GM19324 (cell line): ENCODE data around the gene TSC1.
"Not testable (repeated sequence)": the region's sequence is repeated elsewhere in the genome, so short reads cannot be mapped to it uniquely, and the experiment has no call there.

Source experiments
- ATAC-seq: cut with Tn5 transposase; IDR thresholded peaks from one replicate; pipeline ENCODE4 v1.9.1; 2021; ENCODE audit warnings: mild to moderate bottlenecking, moderate library complexity; ENCODE audit not compliant: unreplicated experiment, low FRiP score

The TSC1 gene

DNA sequence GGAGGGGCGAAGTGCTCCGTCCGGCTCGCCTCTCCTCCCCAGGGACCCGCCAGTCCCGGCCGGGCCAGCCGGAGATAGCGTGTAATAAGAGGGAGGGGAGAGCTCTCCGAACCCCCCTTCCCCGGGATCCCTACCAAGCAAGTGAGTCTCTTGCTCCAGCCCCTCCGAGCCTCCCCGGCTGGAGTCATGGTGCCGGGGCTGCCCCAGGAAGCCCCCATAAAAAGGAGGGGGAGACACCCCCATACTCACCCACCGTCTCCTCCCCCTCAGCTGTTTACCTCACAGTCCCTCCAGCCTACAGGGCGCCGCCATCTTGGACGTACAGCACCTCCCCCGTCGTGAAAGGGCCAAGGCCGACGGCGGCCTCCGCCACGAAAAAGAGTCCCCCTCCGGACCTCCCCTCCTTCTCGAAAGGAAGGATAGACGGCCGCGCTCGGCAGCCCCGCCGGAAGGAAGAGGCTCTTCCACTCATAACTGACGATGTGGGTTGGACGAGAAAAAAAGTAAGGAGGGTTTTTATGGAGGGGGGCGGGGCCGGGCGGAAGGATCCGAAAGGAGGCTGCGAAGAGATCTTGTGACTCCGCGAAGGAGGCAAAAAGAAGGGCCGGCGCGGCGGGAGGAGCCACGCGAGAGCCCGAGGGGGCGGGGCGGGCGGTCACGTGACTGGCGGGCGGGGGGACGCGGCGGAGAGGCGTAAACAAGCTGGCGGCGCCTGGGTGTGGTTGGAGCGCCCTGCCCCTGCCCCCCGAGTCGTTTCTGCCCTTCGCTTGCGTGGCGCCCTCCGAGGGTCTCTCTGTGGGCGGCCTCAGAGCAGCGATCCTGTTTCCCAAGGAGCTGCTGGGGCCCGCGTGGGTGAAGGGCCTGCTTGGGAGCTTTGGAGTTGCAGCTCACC, at the start of gene TSC1:
TSS of gene TSC1 (minus strand) at position 323 of the 892 bp plus-strand sequence. CDS start 15,744 bp downstream, outside the sequence.
- ATAC-seq = peak; percentile 65

DNA sequence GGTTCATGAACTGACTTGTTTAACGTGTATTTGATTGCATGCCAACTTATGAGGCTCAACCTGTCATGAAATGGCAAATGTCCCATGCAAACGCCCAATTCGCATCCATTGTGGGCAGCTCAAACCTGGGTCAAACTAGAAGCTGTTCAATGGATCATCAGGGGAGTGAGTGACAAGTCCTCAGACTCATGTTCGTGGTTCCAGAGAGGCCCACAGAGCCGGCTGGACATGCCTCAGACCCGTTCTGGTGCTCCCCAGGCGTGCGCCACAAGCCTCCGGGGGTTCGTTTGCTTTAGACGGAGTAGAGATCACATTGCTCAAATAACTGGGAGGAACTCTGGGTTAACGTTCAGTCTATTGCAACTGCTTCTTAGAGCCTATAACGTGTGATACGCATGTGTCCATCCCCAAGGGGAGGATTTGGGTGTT, 49.1 kb upstream of the TSC1 start:
- no peak for ATAC-seq

DNA sequence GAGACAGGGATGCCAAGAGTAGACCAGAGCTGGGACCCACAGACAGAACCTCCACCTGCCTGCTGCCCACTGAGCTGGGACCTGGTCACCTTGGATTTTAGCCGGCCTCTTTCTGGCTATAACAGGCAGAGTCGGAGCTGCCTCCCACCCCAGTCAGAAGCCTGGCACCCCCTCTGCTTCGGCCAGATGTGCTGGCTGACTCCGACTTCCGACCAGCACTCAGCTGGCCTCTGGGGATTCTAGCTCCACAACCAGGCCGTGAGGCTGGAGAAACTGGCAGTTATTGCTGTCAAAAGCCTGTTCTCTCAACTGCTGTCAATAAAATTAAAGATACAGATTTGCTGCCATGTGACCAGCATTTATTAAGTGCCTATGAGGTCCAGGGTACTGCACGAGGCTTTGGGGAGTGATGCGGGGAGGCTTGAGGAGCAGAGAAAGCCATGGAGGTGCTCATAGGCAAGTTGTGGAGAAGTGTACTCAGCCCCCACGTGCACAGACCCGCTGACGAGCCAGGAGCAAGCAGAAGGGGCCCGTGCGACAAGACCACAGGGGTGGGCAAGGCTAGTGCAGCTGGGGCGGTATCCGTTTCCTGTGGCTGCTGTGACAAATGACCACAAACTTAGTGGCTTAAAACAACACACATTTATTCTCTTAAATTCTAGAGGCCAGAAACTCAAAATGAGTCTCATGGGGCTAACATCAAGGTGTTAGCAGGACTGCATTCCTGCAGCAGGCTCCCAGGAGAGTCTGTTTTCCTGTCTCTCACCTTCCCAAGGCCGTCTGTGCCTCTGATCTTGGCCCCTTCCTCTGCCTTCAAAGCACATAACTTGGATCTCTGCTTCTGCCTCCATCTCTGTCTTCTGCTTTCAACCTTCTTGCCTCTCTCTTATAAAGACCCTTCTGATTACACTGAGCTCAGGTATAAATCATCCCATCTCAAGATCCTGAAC, 47.2 kb upstream of the TSC1 start:
- ATAC-seq = no peak

DNA sequence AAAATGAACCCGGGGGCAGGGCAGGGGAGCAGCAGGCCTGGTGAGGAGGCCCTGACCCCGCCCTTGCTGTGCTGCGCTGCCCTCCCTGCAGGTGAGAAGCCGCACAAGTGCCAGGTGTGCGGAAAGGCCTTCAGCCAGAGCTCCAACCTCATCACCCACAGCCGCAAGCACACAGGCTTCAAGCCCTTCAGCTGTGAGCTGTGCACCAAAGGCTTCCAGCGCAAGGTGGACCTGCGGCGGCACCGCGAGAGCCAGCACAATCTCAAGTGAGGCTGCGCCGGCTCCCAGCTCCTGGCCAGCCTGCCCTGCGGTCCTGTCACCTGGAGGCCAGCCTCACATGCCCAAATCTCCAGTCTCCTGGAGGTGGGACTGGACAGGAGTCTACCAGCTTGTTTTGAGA, 46.4 kb upstream of the TSC1 start:
- no peak for ATAC-seq

DNA sequence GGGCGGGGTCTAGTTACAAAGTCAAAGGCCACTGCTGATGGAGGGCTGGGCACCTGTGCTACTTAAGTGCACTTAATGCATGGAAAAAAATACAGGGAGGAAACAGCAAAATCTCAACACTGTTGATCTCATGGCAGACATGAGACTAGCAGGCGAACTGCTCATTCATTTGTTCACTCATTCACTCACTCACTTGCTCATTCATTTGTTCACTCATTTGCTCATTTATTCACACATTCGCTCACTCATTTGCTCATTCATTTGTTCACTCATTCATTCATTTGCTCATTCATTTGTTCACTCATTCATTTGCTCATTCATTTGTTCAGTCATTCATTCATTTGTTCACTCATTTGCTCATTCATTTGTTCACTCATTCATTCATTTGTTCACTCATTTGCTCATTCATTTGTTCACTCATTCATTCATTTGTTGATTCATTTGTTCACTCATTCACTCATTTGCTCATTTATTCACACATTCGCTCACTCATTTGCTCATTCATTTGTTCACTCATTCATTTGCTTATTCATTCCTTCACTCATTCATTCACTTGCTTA, 45.7 kb upstream of the TSC1 start:
- not testable (repeated sequence) for ATAC-seq

DNA sequence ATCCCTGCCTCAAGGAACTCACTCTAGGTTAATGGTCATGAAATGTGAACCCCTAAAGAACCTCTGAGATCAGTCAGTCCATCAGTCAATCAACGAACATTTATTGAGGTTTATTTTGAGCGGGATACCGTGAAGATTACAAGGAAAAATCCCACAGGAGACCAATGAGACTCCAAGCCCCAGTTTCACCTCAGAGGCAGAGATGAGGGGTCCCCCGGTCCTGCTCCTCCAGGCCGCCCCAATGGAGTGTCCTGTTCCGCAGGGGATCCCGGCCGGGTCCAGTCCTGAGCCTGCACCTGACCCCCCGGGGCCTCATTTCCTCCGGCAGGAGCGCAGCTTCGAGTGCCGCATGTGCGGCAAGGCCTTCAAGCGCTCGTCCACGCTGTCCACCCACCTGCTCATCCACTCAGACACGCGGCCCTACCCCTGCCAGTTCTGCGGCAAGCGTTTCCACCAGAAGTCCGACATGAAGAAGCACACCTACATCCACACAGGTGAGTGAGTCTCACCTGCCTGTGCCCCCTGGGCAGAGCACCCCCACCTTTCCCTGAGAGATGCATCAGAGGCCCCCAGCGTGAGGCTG, 45.1 kb upstream of the TSC1 start:
- ATAC-seq = no peak

DNA sequence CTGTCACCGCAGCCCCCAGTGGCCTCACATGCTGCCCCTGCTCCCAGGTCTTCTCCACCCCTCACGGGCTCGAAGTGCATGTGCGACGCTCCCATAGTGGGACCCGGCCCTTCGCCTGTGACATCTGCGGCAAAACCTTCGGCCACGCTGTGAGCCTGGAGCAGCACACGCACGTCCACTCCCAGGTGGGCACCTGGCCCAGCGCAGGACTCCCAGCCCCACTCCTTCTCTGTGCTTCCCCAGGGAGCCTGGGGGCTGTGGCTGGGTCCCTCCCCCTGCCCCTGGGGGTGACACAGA, 44.5 kb upstream of the TSC1 start:
- no peak for ATAC-seq

DNA sequence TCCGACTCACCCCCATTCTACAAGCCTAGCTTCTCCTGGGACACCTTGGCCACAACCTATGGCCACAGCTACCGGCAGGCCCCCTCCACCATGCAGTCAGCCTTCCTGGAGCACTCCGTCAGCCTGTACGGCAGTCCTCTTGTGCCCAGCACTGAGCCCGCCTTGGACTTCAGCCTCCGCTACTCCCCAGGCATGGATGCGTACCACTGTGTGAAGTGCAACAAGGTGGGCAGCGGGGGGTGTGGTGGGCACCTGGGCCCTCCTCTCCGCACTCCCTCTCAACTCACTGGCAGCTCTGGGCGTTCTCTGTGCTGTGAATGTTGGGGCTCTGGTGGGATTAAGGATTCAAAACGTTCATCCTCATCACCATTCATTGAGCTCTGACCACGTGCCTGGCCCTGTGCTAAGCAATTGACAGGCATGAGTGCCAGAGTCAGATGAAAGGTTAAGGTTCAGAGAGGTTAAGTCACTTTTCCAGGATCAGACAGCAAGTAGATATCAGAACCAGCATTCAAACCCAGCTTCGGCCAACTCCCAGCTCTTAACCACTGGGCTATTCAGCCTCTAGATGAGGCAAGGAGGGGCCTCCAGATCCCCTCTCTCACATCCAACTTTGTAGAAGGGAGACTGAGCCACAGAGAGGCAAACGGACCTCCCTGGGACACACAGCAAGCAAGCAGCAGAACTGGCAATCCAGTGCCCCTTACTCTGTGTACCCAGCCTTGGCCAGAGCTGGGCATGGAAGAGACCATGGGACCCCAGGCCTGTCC, 44.0 kb upstream of the TSC1 start:
- no peak for ATAC-seq

DNA sequence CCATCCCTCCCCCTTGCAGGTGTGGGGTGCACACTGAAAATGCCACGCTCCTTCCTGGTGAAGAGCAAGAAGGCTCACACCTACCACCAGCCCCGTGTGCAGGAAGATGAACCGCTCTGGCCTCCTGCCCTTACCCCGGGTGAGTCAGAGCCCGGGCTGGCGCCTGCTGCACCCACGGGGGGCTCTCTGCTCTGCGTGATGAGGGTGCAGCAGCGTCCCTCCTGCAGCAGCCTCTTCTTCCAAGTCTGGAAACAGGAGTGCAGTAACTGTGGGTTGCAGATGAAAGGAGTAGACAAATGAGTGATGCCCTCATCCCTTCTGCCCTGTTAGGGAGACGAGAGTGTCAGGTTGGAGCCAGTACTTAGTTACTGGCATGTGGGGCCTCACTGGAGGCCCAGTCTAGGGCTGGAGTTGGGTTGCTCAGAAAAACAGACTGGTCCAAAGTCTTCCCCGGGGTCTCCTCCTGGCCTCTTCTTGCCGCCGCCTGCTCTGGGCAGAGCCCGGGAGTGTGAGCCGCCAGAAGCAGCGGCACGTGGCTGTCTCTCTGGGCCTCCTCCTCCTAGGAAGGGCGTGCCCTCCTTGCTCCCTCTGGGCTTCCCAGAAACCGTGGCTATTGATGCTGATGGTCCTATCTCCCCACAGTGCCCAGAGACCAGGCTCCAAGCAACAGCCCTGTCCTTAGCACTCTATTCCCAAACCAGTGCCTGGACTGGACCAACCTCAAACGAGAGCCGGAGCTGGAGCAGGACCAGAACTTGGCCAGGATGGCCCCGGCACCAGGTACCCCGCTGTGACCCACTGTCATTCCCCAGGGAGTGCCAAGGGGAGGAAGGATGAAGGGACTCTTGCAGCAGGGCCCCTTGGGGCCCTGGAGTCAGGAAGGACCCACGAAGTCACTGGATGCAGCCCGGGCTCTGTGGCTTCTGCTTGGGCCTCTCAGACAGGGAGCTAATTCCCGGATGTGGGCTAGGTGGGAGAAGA, 42.5 kb upstream of the TSC1 start:
- no peak for ATAC-seq

DNA sequence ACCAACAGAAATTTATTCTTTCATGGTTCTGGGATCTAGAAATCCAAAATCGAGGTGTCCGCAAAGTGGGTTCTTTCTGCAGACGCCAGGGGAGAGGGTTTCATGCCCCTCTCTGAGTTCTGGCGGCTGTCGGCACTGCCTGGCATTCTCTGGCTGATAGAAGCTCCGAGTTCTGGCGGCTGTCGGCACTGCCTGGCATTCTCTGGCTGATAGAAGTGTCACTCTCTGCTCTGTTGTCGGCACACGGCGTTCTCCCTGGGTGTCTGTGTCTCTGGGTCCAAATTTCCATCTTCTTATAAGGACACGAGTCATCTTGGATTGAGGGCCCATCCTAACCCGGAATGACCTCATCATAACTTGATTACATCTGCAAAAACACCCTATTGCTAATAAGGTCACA, 41.7 kb upstream of the TSC1 start:
- no peak for ATAC-seq

DNA sequence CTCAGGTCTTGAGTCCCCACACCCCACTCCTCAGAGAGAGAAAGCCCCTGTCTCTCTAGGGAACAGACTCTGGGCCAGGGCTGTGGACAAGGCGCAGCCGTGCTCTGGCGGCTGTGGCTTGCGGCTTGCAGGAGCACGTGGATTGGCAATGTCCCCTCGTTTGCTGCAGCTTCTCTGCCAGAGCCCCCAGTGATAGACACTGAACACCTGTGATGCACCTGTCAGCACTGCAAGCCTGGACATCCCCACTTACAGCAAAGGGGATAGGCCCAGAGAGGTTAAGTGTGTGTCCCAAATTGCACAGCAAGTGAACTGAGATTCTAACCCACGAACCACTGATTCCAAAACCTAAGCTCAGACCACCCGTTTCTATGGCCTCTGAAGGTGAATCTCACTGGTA, 41.1 kb upstream of the TSC1 start:
- ATAC-seq = no peak

DNA sequence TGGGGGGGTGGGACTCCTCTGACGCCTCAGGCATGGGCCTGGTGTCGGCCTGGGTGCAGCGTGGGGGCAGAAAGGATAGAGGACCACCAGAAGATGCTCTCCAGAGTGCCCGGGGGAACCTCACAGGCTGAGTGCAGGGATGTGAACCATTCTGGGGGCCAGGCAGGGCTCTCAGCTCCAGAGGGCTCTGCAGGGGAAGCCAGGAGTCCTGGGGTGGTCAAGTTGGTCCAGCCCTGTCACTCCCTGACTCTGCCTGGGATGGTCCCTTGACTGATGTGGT, 40.6 kb upstream of the TSC1 start:
- ATAC-seq = no peak

DNA sequence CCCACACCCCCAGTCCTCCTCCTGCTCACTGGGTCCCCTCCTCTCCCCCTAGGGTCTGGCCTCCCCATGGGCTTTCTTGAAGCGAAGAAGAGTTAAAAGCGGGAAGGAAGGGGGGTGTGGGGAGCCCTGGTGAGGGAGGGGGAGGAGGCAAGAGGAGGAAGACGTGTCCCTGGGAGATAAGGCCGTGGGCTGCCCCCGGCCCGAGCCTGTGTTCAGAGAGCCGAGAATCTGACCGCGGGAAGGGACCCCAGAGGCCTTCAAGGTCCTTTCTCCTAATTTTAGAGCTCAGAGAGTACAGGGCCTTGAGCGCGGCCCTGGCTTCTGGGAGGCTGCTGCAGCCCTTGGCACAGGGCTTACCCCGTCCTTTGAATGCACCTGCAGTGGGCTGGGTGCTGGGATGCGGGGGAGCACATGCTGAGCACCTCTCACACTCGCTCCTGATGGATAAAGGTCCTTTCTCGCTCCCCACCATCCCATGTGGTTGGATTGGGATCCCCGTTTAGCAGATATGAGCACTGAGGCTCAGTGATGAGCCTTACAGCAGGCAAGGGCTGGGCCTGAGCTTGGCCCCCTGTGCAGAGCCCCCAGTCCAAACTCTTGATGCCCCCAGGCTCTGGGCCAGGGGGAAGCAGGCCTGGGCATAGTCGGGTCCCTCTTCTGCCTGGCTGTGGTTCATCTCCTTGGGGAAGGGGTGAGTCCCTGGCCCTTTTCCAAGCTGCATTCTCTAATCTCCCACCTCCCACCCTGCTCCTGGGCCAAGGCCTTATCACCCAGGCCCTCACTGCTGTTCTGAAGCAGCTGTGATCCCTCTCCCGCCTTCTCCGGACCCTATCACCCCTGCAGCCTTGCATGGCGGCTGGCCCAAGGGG, 40.0 kb upstream of the TSC1 start:
- ATAC-seq = no peak

DNA sequence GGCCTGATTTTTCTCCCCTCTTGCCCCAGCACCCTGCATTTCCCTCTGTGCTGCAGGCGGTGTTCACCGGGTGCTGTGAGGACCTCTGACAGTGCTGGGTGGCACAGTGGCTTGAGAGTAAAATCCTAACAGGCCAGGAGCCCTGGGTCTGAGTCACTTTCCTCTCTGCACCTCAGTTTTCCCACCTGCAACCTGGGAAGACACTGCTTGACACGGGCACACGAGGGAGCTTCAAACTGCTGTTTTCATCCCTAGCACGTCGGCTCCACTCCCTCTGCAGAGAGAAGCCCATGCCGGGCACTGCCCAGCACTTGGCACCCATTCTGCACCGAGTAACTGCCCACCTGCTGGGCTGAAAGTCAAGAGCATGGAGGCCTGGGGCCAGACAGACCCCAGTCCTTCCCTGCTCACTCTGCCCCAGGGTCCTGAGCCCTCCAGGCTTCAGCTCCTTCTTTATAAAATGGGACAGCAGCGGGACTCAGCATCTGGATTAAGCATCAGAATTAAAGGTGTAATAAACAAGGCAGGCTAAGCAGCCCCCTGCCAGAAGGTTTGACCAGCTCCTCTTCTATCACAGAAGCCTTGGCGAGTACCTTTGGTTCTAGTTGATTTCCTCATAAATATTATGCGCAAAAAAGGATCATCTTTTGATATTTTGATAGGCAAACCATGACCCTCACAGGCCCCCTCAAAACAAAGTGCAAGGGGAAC, 39.2 kb upstream of the TSC1 start:
- ATAC-seq = no peak

DNA sequence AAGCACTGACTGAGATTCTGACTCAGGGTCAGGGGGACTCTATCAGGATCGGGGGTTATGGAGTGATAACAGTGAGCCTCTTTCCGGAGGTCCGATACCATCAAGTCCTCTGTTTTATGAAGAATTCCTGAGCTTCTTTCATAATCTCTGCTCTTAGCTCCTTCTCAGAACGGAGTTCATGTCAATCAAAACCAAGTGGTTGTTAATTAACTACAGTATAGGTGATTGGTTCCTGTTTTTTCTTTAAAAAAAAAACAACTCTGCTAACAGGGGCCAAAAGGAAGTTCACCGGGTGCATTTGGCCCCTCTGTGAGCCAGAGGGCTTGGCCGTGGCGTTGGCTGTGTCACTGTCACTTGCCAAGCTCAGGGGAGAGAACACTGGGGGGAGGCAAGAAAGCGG, 38.0 kb upstream of the TSC1 start:
- ATAC-seq = no peak

DNA sequence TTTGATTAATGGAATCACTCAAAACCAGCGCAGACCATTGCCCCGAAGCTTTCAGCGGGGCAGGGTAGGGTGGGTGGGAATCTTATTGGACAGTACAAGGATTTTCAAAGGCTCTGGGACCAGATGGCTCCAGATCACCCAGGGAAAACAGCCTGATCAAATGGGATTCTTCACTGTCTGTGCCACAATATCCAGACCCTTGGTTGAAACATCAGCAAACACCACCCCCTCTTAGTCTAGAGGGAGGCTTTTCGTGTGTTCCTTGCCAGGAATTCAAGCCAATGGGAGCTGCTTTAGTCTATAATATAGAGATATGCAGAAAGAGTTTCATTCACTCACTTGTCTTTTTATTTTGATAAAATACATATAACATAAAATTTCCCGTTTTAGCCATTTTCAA, 35.7 kb upstream of the TSC1 start:
- ATAC-seq = no peak

DNA sequence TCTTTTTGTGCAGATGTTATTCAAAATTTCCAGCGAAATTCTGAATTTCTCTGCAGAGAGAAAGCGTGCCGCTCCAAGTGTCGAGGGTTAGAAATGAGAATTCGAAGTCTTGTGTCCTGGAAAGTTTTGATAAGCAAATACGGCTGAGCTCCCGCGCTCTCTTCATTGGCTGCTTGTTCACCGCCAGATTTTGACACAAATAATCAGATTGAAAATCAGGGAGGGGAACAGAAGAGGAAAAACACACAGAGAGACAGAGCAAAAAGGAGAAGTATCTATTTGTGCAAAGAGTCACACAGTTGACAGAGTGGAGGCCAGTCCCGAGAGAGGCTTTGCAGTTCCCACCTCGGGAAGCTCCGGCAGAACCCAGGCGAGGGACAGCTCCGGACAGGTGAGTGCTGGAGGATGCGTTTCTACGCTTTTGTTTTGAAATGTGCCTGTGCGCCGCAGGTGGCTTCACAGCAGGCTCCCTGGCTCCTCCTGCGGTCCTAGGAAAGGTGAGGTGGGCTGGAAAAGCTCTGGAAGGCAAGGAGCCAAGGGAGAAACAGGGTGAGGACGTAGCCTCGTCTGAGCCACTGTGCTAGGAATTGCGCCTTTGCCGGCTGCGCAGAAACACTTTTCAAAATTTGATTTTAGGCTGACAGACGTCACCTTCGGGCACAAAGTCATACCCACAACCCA, 34.2 kb upstream of the TSC1 start, which contains the start of gene GFI1B:
TSS of gene GFI1B (plus strand) at position 244 of the 681 bp plus-strand sequence. CDS start 7,985 bp downstream, outside the sequence.
- ATAC-seq = no peak
